GM18870 (cell line): ENCODE data around the gene SLC35D1.
"Not testable (repeated sequence)": the region's sequence is repeated elsewhere in the genome, so short reads cannot be mapped to it uniquely, and the experiment has no call there.

ENCODE experiments used
- ATAC-seq: cut with Tn5 transposase; IDR thresholded peaks from one replicate; pipeline ENCODE4 v1.9.1; 2021; ENCODE audit warnings: moderate library complexity; ENCODE audit not compliant: unreplicated experiment

Gene SLC35D1

DNA sequence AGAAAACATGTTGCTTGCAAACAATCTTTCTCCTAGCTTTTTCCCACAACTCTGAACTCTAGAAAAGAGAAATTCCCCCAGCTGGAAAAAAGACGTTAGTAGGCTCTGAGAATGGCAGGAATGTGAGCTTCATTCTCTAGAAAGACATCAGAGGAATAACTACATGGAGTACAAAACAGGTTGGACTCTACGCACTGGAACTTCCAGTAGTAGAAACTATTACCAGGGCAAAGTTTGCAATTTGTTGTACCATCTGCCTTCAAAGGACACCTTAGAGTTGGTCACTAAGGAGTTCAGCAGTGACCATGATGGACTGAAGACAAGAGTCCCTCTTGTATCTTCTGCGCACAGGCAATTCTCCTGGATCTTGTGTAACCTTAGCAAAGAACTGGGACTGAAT lies 60.9 kb downstream of the SLC35D1 start:
- ATAC-seq = no peak

DNA sequence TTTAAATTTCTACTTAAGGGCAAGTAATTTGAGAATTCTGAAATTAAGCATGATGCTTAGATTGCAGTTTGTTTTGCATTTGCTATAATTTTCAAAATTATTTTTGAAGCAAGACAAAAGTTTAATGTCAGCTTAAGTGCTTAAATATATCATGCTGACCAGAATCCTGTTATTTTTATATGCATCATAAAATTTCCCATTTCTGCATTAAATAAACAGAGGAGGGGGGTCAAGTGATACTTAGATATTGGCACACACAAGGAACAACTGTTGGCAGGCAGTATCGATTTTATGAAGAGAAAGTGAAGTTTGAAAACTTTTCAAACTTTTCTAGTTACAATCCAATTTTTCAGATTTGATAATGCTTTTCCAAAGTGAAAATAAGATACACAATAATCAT lies 68.1 kb downstream of the SLC35D1 start:
- ATAC-seq = no peak

DNA sequence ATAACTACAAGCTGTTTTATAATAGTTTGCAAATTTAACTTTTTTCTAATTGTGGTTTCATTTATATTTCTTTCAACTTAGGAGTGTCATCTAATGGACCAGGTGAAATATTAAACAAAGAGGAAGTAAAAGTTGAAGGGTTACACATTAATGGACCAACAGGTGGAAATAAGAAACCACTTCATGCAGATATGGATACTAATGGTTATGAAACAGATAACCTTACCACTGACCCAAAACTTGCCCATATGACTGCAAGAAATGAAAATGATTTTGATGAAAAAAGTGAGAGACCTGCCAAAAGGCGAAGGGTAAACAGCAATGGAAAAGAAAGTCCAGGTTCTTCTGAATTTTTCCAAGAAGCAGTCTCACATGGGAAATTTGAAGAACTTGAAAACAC lies 69.5 kb downstream of the SLC35D1 start:
- ATAC-seq = peak; percentile 89

- ATAC-seq = peak; percentile 54
Observed at GRCh38 chr1:66982561-66983260, 71.2 kb downstream of the SLC35D1 start.

- no peak for ATAC-seq
Observed at GRCh38 chr1:66981679-66982078, 72.3 kb downstream of the SLC35D1 start.

DNA sequence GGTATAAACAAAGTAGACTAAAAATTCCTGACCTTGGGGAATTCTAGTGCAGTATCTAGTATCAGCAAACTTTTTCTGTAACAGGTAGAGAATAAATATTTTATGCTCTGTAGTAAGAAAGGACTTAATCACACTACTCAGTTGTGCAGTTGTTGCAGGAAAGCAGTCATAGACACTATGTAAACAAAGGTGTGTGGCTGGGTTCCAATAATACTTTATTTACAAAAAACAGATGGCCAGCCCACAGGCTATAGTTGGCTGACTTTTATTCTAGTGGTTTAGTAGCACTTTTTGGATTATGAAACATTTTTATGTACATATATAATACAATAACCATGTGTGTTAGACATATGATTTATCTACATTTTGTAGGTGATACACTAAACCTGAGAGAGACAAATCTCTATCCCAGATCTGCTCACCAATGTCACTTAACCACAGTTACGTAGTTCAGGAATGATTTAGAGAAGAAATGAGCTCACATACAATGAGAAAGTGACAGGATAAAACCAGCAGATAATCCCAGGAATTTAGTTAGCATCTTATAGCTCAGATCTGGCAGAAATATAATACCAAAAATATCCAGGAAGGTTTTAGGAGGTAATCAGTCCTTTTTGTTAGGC lies 73.1 kb downstream of the SLC35D1 start:
- ATAC-seq = no peak

DNA sequence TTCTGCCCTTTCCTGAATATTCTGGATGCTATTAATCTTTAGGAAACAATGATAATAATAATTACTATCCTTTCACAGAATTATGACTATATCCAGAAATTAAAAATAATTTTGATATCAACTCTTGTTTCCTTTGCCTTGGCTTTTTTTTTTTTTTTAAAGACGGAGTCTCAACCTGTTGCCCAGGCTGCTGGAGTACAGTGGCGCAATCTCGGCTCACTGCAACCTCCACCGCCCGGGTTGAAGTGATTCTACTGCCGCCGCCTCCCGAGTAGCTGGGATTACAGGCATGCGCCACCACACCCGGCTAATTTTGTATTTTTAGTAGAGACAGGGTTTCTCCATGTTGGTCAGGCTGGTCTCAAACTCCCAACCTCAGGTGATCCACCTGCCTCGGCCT lies 74.3 kb downstream of the SLC35D1 start:
- ATAC-seq = not testable (repeated sequence)

GRCh38 chr1:66978201-66978600 lies 75.7 kb downstream of the SLC35D1 start:
- ATAC-seq = no peak

DNA sequence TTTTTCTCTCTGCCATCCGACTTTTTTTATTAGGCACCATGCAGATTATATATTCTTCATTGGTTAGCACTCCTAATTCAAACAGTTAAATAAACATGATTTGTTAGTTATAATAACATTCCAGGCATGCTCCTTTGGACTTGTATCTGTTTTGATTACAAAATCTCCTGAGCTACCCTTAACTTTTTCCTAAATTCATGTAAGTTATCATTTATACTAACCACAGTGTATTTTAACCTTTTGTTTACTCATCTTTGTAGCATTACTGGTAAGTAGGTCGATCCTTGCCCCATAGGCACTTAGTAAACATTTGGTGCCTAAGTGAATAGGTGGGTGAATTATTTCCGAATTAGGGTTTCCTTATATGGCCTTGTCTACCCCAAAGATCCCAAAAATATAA lies 85.4 kb downstream of the SLC35D1 start:
- no peak for ATAC-seq

DNA sequence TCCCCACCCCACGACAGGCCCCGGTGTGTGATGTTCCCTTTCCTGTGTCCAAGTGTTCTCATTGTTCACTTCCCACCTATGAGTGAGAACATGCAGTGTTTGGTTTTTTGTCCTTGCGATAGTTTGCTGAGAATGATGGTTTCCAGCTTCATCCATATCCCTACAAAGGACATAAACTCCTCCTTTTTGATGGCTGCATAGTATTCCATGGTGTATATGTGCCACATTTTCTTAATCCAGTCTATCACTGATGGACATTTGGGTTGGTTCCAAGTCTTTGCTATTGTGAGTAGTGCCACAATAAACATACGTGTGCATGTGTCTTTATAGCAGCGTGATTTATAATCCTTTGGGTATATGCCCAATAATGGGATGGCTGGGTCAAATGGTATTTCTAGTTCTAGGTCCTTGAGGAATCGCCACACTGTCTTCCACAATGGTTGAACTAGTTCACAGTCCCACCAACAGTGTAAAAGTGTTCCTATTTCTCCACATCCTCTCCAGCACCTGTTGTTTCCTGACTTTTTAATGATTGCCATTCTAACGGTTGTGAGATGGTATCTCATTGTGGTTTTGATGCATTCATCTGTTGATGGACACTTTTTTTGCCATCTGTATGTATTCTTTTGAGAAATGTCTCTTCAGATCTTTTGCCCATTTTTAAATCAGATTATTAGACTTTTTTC lies 87.6 kb downstream of the SLC35D1 start:
- ATAC-seq = not testable (repeated sequence)

GRCh38 chr1:66957938-66958337 lies 96.0 kb downstream of the SLC35D1 start:
- no peak for ATAC-seq

- peak; percentile 85 for ATAC-seq
Observed at GRCh38 chr1:66954208-66954607, 99.7 kb downstream of the SLC35D1 start.

DNA sequence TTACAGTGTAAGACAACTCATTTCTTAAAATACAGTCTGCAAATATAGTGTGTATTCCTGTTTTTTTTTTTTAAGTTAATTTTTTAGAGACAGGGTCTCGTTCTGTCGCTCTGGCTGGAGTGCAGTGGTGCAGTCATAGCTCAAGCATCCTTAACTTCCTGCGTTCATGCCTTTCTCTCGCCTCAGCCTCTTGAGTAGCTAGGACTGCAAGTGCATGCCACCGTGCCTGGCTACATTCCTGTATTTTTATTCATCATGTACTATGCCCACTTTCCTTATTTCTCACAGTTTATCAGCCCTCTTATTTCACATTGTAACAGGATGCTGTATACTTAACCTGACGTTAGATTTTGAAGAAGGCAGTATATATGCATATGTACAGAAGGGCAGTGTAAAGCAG lies 102.4 kb downstream of the SLC35D1 start:
- ATAC-seq = no peak
